ENCODE measurements around the gene SUMO1. TPM values are rescaled to one million over a fixed set of nuclear protein-coding genes. Genes with fewer than 3 reads are reported as not detected.
"Not testable (repeated sequence)": the region's sequence is repeated elsewhere in the genome, so short reads cannot be mapped to it uniquely, and the experiment has no call there.

SUMO1 gene
- total and polyA plus RNA-seq, 10 of the 15 experiments (the other 5 are each of a cell fraction or from before 2014, with no cell fraction given), result 105 to 458 (median 199) TPM

DNA sequence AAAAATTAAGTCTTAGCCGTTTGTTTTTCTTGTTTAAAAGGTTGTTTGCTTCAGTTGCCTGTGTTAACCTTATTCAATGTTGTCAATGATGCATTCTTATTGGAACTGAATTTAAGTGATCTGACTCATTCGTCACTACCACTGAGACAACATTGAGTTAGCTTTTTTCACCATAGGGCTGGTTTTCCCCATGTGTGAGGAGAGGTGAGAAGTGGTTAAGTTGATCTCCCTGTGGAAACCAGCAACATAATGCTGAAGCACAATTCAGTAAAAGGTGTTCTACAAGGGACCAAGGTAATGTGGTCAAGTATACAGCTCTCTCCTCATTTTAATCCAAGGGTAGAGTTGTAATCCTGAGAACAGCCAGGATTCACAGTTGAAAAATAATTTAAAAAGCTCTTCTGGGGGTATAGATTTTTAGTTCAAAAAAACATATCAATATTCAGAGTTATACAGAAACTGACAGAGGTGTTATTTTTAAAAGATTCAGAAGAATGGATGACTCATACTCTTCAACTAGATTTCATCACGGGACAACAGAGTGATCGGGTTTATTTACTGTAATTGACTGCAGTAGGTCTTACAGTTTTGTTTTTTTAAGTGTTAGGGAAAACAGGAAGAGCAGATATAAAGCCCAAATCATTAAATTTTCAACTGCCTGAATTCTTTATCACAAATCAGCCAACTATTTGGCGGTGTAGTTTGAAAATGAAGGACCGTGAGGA, 39.8 kb upstream of the SUMO1 start (continued):
- no peak for TF ChIP-seq SIX5 (IDR thresholded peaks at IDR 0.05; ENCODE audit: low read depth, low read length, severe bottlenecking)
- TF ChIP-seq TARDBP (IDR thresholded peaks at IDR 0.05; ENCODE audit: borderline replicate concordance), result no peak
- TF ChIP-seq ZNF24 (IDR thresholded peaks at IDR 0.05), result no peak
- TF ChIP-seq BHLHE40 (IDR thresholded peaks at IDR 0.05; ENCODE audit: borderline replicate concordance in 1 of 2, low read depth in 2 of 2, low read length in 1 of 2), result peak in 1 of 2 experiments; percentile 40; a peak in 2 of 4 replicates
- peak; percentile 31 for TF ChIP-seq MEF2B (IDR thresholded peaks at IDR 0.05; ENCODE audit: partially characterized antibody, poor library complexity, severe bottlenecking)
- TF ChIP-seq EP300 (IDR thresholded peaks at IDR 0.05; ENCODE audit: borderline replicate concordance in 1 of 2, control insufficient read depth in 1 of 2, low read depth in 2 of 2, low read length in 2 of 2), result peak in 1 of 2 experiments; percentile 30; a peak in 2 of 4 replicates
- TF ChIP-seq GABPA (IDR thresholded peaks at IDR 0.05; ENCODE audit: low read depth), result no peak
- TF ChIP-seq MTA2 (IDR thresholded peaks at IDR 0.05; ENCODE audit: low read depth), result 0 out of 2 replicates have a peak, but pooled peaks have one; percentile 33
- no peak for TF ChIP-seq EGR1 (IDR thresholded peaks at IDR 0.05; ENCODE audit: borderline replicate concordance in 1 of 2, low read depth in 2 of 2, low read length in 2 of 2)
- peak; percentile 39 to 45; a peak in 1 of 4 replicates for TF ChIP-seq IKZF2 (IDR thresholded peaks at IDR 0.05)
- TF ChIP-seq PAX8 (IDR thresholded peaks at IDR 0.05), result no peak

DNA sequence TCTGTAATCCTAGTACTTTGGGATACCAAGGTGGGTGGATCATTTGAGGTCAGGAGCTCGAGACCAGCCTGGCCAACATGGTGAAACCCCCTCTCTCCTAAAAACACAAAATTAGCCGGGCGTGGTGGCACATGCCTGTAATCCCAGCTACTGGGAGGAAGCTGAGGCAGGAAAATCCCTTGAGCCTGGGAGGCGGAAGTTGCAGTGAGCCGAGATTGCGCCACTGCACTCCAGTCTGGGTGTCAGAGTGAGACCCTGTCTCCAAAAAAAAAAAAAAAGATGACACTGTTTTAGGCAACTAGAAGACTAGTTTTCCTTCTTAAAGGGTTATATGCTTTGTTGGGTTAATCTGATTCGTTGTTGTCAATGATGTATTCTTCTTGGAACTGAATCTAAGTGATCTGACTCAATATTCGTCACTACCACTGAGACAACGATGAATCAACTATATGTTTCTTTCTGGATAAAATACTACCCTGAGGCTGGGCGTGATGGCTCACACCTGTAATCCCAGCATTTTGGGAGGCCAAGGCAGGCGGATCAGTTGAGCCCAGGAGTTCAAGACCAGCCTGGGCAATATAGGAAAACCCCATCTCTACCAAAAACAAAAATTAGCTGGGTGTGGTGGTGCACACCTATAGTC, 37.8 kb upstream of the SUMO1 start:
- intact Hi-C loops (cut with micrococcal nuclease; ENCODE audit: unreplicated experiment); SMC1A ChIA-PET (ENCODE audit: uncharacterized antibody, unreplicated experiment); H3K9ac ChIP-seq (ENCODE audit: control insufficient read depth, insufficient read depth, low read length); H2AFZ ChIP-seq (ENCODE audit: control insufficient read depth, low read depth, low read length); H3K9me3 ChIP-seq (replicated peaks; ENCODE audit: control insufficient read depth, insufficient read depth, low read length); ATAC-seq; H4K20me1 ChIP-seq (ENCODE audit: control insufficient read depth, insufficient read depth); in situ Hi-C loops (cut with MboI); H3K27ac ChIP-seq (ENCODE audit: control insufficient read depth, insufficient read depth); RAD21 ChIA-PET (ENCODE audit: unreplicated experiment); FAIRE-seq; POLR2A ChIA-PET; DNase-seq (ENCODE audit: low read depth, low spot score); H3K27me3 ChIP-seq (replicated peaks in 1 of 2; ENCODE audit: control insufficient read depth in 2 of 2, insufficient read depth in 2 of 2, low read length in 1 of 2); BruUV-seq (replicated peaks); H3K4me2 ChIP-seq (ENCODE audit: control insufficient read depth, insufficient read depth); H3K4me3 ChIP-seq: not testable (repeated sequence)
- CTCF ChIA-PET, result interaction anchor here (0.8 to 1.5 kb wide), 2 partner anchors 19 to 41 kb away, joined by 3 to 4 read pairs; no protein-coding TSS in a partner anchor
- Histone ChIP-seq H3K36me3 (ENCODE audit: control insufficient read depth in 2 of 2, insufficient read depth in 2 of 2, low read length in 1 of 2) (peaks cover 6 to 51% of the 10 kb centered on the region in 2 experiments), H3K79me2 (ENCODE audit: control insufficient read depth, insufficient read depth, low read length) (peaks cover 86% of the 10 kb centered on the region), H3K4me1 (ENCODE audit: control insufficient read depth, insufficient read depth, low read length) (peaks cover 10% of the 10 kb centered on the region)
- 96% methylated on average over 9 of the region's 11 CpGs for WGBS (ENCODE audit: insufficient coverage, insufficient replicate concordance, low lambda C conversion rate, missing lambda C conversion rate)
